A549 (cell line): ENCODE results near the gene CTIF. TPM values are rescaled to one million over a fixed set of nuclear protein-coding genes. Genes with fewer than 3 reads are reported as not detected.

Source experiments
- ATAC-seq, 2 experiments: fragments of 200-7000 bp in 1 of 2; fragments of >200 bp in 1 of 2; cut with Nextera tagmentation in 1 of 2; cut with Tn5 transposase in 1 of 2; 3 replicates each; pipeline versions ENCODE4 v1.8.0 to v1.9.1; 2018 to 2020; ENCODE audit warnings: mild to moderate bottlenecking in 1 of 2, moderate library complexity in 1 of 2
- CTCF ChIA-PET: fragments of 300-600 bp; sonication (Branson Sonifier 250); formaldehyde crosslinking; extraction: SDS; loops from one replicate; lab custom pipeline; 2021; ENCODE audit warnings: antibody characterized with exemption, inconsistent platforms; lab: Yijun Ruan, JAX
- POLR2A ChIA-PET: fragments of 350-600 bp; formaldehyde crosslinking; extraction: SDS; loops from one replicate; lab custom pipeline; 2021; ENCODE audit warnings: antibody characterized with exemption, inconsistent platforms; lab: Yijun Ruan, JAX
- DNase-seq, 2 experiments: peaks; one replicate each; pipeline versions ENCODE4 v3.0.0 to v3.0.0-alpha.2; 2011 to 2016; ENCODE audit warnings: low read depth in 1 of 2, low spot score in 1 of 2
- FAIRE-seq: peaks from 2 replicates; lab custom pipeline; 2011; peaks lifted over from hg19 to GRCh38; lab: Jason Lieb, UNC
- H3K27ac ChIP-seq, 2 experiments: fragments of >200 bp; sonication (Bioruptor Twin); formaldehyde crosslinking; 3 replicates each; pipeline ENCODE4 v1.5.1; 2016 to 2017
- H3K4me1 ChIP-seq: fragments of >200 bp; sonication (Bioruptor Twin); formaldehyde crosslinking; 3 replicates; pipeline ENCODE4 v1.6.1; 2016
- H3K4me2 ChIP-seq: fragments of >200 bp; sonication (Bioruptor Twin); formaldehyde crosslinking; 3 replicates; pipeline ENCODE4 v1.6.1; 2016
- H3K4me3 ChIP-seq: fragments of >200 bp; sonication (Bioruptor Twin); formaldehyde crosslinking; 3 replicates; pipeline ENCODE4 v1.5.1; 2016
- H3K9me3 ChIP-seq: fragments of >200 bp; sonication (Bioruptor Twin); formaldehyde crosslinking; 3 replicates; pipeline ENCODE4 v1.6.1; 2016
- BCL3 ChIP-seq: fragments of >200 bp; sonication (Bioruptor Twin); formaldehyde crosslinking; IDR thresholded peaks from 3 replicates; pipeline ENCODE4 v1.6.1; 2016
- CBX2 ChIP-seq: fragments of 200-600 bp; sonication (generic); IDR thresholded peaks from 2 replicates; pipeline ENCODE4 v1.6.1; 2016; ENCODE audit warnings: low read depth, mild to moderate bottlenecking, borderline replicate concordance
- CBX8 ChIP-seq: fragments of 200-600 bp; sonication (generic); IDR thresholded peaks from 2 replicates; pipeline ENCODE4 v1.6.1; 2016
- CEBPB ChIP-seq, 2 experiments: fragments of >200 bp in 1 of 2; sonication (Bioruptor Twin) in 1 of 2; formaldehyde crosslinking in 1 of 2; IDR thresholded peaks; 2 replicates each; pipeline ENCODE4 v1.6.1; 2012 to 2016
- CHD4 ChIP-seq: fragments of 200-600 bp; sonication (generic); IDR thresholded peaks from 2 replicates; pipeline ENCODE4 v1.6.1; 2016; ENCODE audit warnings: antibody characterized with exemption, mild to moderate bottlenecking, borderline replicate concordance
- CTCF ChIP-seq: fragments of >200 bp; sonication (Bioruptor Twin); formaldehyde crosslinking; IDR thresholded peaks from 3 replicates; pipeline ENCODE4 v1.5.1; 2016
- FOSB ChIP-seq: fragments of 250-450 bp; sonication (Bioruptor Pico); IDR thresholded peaks from 2 replicates; pipeline ENCODE4 v1.5.0; 2020; ENCODE audit warnings: mild to moderate bottlenecking, moderate library complexity
- FOSL2 ChIP-seq, 2 experiments: fragments of 450-650 bp in 1 of 2; fragments of >200 bp in 1 of 2; sonication (Bioruptor Twin) in 1 of 2; formaldehyde crosslinking; IDR thresholded peaks; 2 replicates each; pipeline versions ENCODE4 v1.5.0 to v1.6.1; 2016 to 2020; ENCODE audit warnings: mild to moderate bottlenecking in 1 of 2, moderate library complexity in 1 of 2
- GATA3 ChIP-seq: IDR thresholded peaks from 2 replicates; pipeline ENCODE4 v1.6.1; 2012; ENCODE audit warnings: borderline replicate concordance
- HEYL ChIP-seq: fragments of 250-450 bp; sonication (Bioruptor Pico); IDR thresholded peaks from 2 replicates; pipeline ENCODE4 v1.8.0; 2021; ENCODE audit warnings: mild to moderate bottlenecking, moderate library complexity
- KDM1A ChIP-seq: fragments of 200-600 bp; sonication (generic); IDR thresholded peaks from 2 replicates; pipeline ENCODE4 v1.6.1; 2016; ENCODE audit warnings: low read depth, mild to moderate bottlenecking
- KDM5A ChIP-seq: fragments of 200-600 bp; sonication (generic); IDR thresholded peaks from 2 replicates; pipeline ENCODE4 v1.6.1; 2016; ENCODE audit warnings: antibody characterized with exemption, mild to moderate bottlenecking
- MAZ ChIP-seq: fragments of 150-350 bp; IDR thresholded peaks from 2 replicates; pipeline ENCODE4 v1.6.1; 2014; ENCODE audit warnings: antibody characterized with exemption, low read depth, low read length, borderline replicate concordance
- MYC ChIP-seq: IDR thresholded peaks from 2 replicates; pipeline ENCODE4 v1.6.1; 2012; ENCODE audit warnings: mild to moderate bottlenecking, inconsistent platforms, low read length, improper control_type of control experiment, borderline replicate concordance
- PBX3 ChIP-seq: IDR thresholded peaks from 2 replicates; pipeline ENCODE4 v1.6.1; 2012
- POLR2A ChIP-seq: IDR thresholded peaks from 2 replicates; pipeline ENCODE4 v1.6.1; 2012; ENCODE audit warnings: mild to moderate bottlenecking, low read length
- POLR2AphosphoS2 ChIP-seq: conservative IDR thresholded peaks from 2 replicates; pipeline ENCODE4 v1.6.1; 2012; ENCODE audit warnings: low read length, improper control_type of control experiment, inconsistent platforms
- RARB ChIP-seq: fragments of 250-450 bp; sonication (Bioruptor Pico); IDR thresholded peaks from 2 replicates; pipeline ENCODE4 v1.8.0; 2021; ENCODE audit warnings: mild to moderate bottlenecking, moderate library complexity
- TFCP2L1 ChIP-seq: fragments of 250-450 bp; sonication (Bioruptor Pico); IDR thresholded peaks from 2 replicates; pipeline ENCODE4 v1.5.0; 2021; ENCODE audit warnings: mild to moderate bottlenecking
- USF2 ChIP-seq: fragments of 450-650 bp; IDR thresholded peaks from 2 replicates; pipeline ENCODE4 v1.6.1; 2014; ENCODE audit warnings: antibody characterized with exemption
- ZC3H11A ChIP-seq: fragments of 450-650 bp; IDR thresholded peaks from 2 replicates; pipeline ENCODE4 v1.6.1; 2014; ENCODE audit warnings: antibody characterized with exemption, mild to moderate bottlenecking
- WGBS: methylation state at CpG from one replicate; pipeline ENCODE4 v1.1.6; 2017; ENCODE audit errors: missing lambda C conversion rate; 5-methylcytosine and 5-hydroxymethylcytosine counted together
- polyA plus RNA-seq, 4 experiments: library from polyadenylated mRNA; depleted of rRNA in 3 of 4; stranded (reverse); fragments of >200 nt; fragmentation: RNase III in 1 of 4; extraction: RNeasy Plus Mini Kit Qiagen cat#74134 plus additional on column Dnase treatment in 1 of 4; gene quantifications; 2 replicates in 3 of 4; 3 replicates in 1 of 4; pipeline ENCODE4 v1.2.3, GENCODE V29; 2011 to 2017

CTIF gene
- polyA plus RNA-seq, 2 of the 4 experiments (the other 2 are of a cell fraction): 17.0 to 24.7 TPM

- TF ChIP-seq POLR2A (no peak), MYC (no peak), ZC3H11A (no peak), RARB (no peak), FOSL2 (IDR thresholded peaks at IDR 0.05) (no peak), FOSL2 (CRISPR knock-in tag; IDR thresholded peaks at IDR 0.05) (no peak), BCL3 (no peak)
- H3K9me3 ChIP-seq: no peaks in the 10 kb centered on the region
- CTCF ChIA-PET: no interaction called here
- H3K4me2 ChIP-seq: no peak overlapping the region
- DNase-seq (no peak), ATAC-seq (no peak), FAIRE-seq (no peak)
- no peaks in the 10 kb centered on the region for H3K4me1 ChIP-seq
- no peak overlapping the region for H3K27ac ChIP-seq
- H3K4me3 ChIP-seq: no peak overlapping the region
- POLR2A ChIA-PET: no interaction called here
- WGBS: 91% methylated on average over 3 of the region's 3 CpGs
Observed at GRCh38 chr18:48597671-48598070, 58.8 kb downstream of the CTIF start.

GRCh38 chr18:48599391-48599790, 60.6 kb downstream of the CTIF start:
- ChIA-PET POLR2A (no interaction called here), CTCF (interaction anchor here (0.8 to 1.2 kb wide), 2 partner anchors 65 to 116 kb away, joined by 4 to 5 read pairs; no protein-coding TSS in a partner anchor)
- no peak for TF ChIP-seq PBX3
- no peak for TF ChIP-seq MAZ
- Histone ChIP-seq H3K4me1 (no peaks in the 10 kb centered on the region), H3K4me2 (no peak overlapping the region), H3K9me3 (no peaks in the 10 kb centered on the region), H3K27ac (no peak overlapping the region), H3K4me3 (no peak overlapping the region)
- ATAC-seq (no peak), DNase-seq (no peak), FAIRE-seq (no peak)
- 92% methylated on average over 4 of the region's 4 CpGs for WGBS

- no peaks in the 10 kb centered on the region for H3K9me3 ChIP-seq
- CTCF ChIA-PET: interaction anchor here (0.8 kb wide), 1 partner anchor 117 kb away, joined by 4 read pairs; no protein-coding TSS in a partner anchor
- DNase-seq: no peak
- 100% methylated on average over 6 of the region's 6 CpGs for WGBS
- no peak for TF ChIP-seq CBX2
- TF ChIP-seq POLR2AphosphoS2: no peak
- TF ChIP-seq CHD4: no peak
- TF ChIP-seq FOSL2 (IDR thresholded peaks at IDR 0.05): no peak
- no peak for TF ChIP-seq FOSL2 (CRISPR knock-in tag; IDR thresholded peaks at IDR 0.05)
- TF ChIP-seq HEYL: no peak
- no peak for TF ChIP-seq CBX8
- TF ChIP-seq TFCP2L1: no peak
- TF ChIP-seq KDM1A: no peak
- TF ChIP-seq CTCF: no peak
- TF ChIP-seq USF2: no peak
- no peak for TF ChIP-seq POLR2A
- no peak for TF ChIP-seq KDM5A
- no peak for TF ChIP-seq CEBPB (IDR thresholded peaks at IDR 0.05)
- TF ChIP-seq GATA3: no peak
- TF ChIP-seq FOSB (CRISPR knock-in tag): no peak
- TF ChIP-seq, all 56 proteins: peak for 0
- Histone ChIP-seq H3K4me1 (no peaks in the 10 kb centered on the region; the same call in 2 of the 3 replicates), H3K27ac (no peak overlapping the region), H3K4me2 (no peak overlapping the region), H3K4me3 (no peak overlapping the region)
- POLR2A ChIA-PET: no interaction called here
- ATAC-seq: no peak
- FAIRE-seq: no peak
Observed at GRCh38 chr18:48600046-48600445, 61.2 kb downstream of the CTIF start.
